Measurements from ENCODE around the gene G6PC1. TPM values are rescaled to one million over a fixed set of nuclear protein-coding genes. Genes with fewer than 3 reads are reported as not detected.
"Not testable (repeated sequence)": the region's sequence is repeated elsewhere in the genome, so short reads cannot be mapped to it uniquely, and the experiment has no call there.

G6PC1 gene
- total RNA-seq, 1 experiment from 2014 or later: 0.08 TPM

- H3K27me3 ChIP-seq (ENCODE audit: control insufficient read depth, insufficient read depth, low read length): no peaks in the 10 kb centered on the region
- in situ Hi-C loops (cut with HindIII; ENCODE audit: low pct_unique_long_range_greater_than_20kb, low sequenced_read_pairs) (no loop called here), intact Hi-C loops (cut with micrococcal nuclease; ENCODE audit: unreplicated experiment) (no loop called here)
- H3K27ac ChIP-seq (ENCODE audit: low read length): no peak overlapping the region
- ChIA-PET POLR2A (no interaction called here), CTCF (no interaction called here)
- ATAC-seq (no peak), DNase-seq (ENCODE audit: low read depth, low spot score) (no peak)
- H3K9me3 ChIP-seq (ENCODE audit: control insufficient read depth, insufficient read depth, low read depth, low read length): no peaks in the 10 kb centered on the region
- TF ChIP-seq SIN3A (IDR thresholded peaks at IDR 0.05; ENCODE audit: borderline replicate concordance, insufficient read depth, low read depth, low read length) (no peak), POLR2AphosphoS5 (IDR thresholded peaks at IDR 0.05; ENCODE audit: low read depth, low read length) (no peak), REST (IDR thresholded peaks at IDR 0.05; ENCODE audit: insufficient read depth in 1 of 2, low read depth in 2 of 2, low read length in 1 of 2) (no peak), TCF7L2 (IDR thresholded peaks at IDR 0.05; ENCODE audit: low read depth, low read length) (no peak), CTCF (IDR thresholded peaks at IDR 0.05) (no peak)
- H3K4me1 ChIP-seq (ENCODE audit: control insufficient read depth, insufficient read depth, low read length): no peaks in the 10 kb centered on the region
- no TSS peak for BruUV-seq (replicated peaks)
- H3K4me3 ChIP-seq (ENCODE audit: low read depth in 2 of 2, low read length in 2 of 2): no peak overlapping the region
- H3K36me3 ChIP-seq (ENCODE audit: control insufficient read depth, insufficient read depth, low read length): no peaks in the 10 kb centered on the region
These were observed 27.3 kb upstream of the G6PC1 start for GRCh38 chr17:42873315-42873714.

- ATAC-seq; H3K27me3 ChIP-seq (ENCODE audit: control insufficient read depth, insufficient read depth, low read length); DNase-seq (ENCODE audit: low read depth, low spot score); H3K27ac ChIP-seq (ENCODE audit: low read length); H3K9me3 ChIP-seq (ENCODE audit: control insufficient read depth, insufficient read depth, low read depth, low read length); CTCF ChIA-PET; intact Hi-C loops (cut with micrococcal nuclease; ENCODE audit: unreplicated experiment); in situ Hi-C loops (cut with HindIII; ENCODE audit: low pct_unique_long_range_greater_than_20kb, low sequenced_read_pairs); H3K4me3 ChIP-seq (ENCODE audit: low read depth in 2 of 2, low read length in 2 of 2); BruUV-seq (replicated peaks); H3K4me1 ChIP-seq (ENCODE audit: control insufficient read depth, insufficient read depth, low read length); H3K36me3 ChIP-seq (ENCODE audit: control insufficient read depth, insufficient read depth, low read length): not testable (repeated sequence)
- POLR2A ChIA-PET: interaction anchor here (0.6 kb wide), 1 partner anchor 31 kb away, joined by 6 read pairs; no protein-coding TSS in a partner anchor
These were observed 26.5 kb upstream of the G6PC1 start for GRCh38 chr17:42873932-42874695.

GRCh38 chr17:42877037-42877436 is 23.6 kb upstream of the G6PC1 start:
- DNase-seq (ENCODE audit: low read depth, low spot score) (no peak), ATAC-seq (no peak)
- intact Hi-C loops (cut with micrococcal nuclease; ENCODE audit: unreplicated experiment) (no loop called here), in situ Hi-C loops (cut with HindIII; ENCODE audit: low pct_unique_long_range_greater_than_20kb, low sequenced_read_pairs) (no loop called here)
- no peak overlapping the region for H3K4me3 ChIP-seq (ENCODE audit: low read depth in 2 of 2, low read length in 2 of 2)
- no TSS peak for BruUV-seq (replicated peaks)
- no peaks in the 10 kb centered on the region for H3K36me3 ChIP-seq (ENCODE audit: control insufficient read depth, insufficient read depth, low read length)
- ChIA-PET CTCF (no interaction called here), POLR2A (no interaction called here)
- no peaks in the 10 kb centered on the region for H3K4me1 ChIP-seq (ENCODE audit: control insufficient read depth, insufficient read depth, low read length)
- H3K27me3 ChIP-seq (ENCODE audit: control insufficient read depth, insufficient read depth, low read length): no peaks in the 10 kb centered on the region
- no peaks in the 10 kb centered on the region for H3K9me3 ChIP-seq (ENCODE audit: control insufficient read depth, insufficient read depth, low read depth, low read length)
- H3K27ac ChIP-seq (ENCODE audit: low read length): no peak overlapping the region
- no peak for TF ChIP-seq SIN3A (IDR thresholded peaks at IDR 0.05; ENCODE audit: borderline replicate concordance, insufficient read depth, low read depth, low read length)
- TF ChIP-seq REST (IDR thresholded peaks at IDR 0.05; ENCODE audit: insufficient read depth in 1 of 2, low read depth in 2 of 2, low read length in 1 of 2): no peak
- no peak for TF ChIP-seq POLR2AphosphoS5 (IDR thresholded peaks at IDR 0.05; ENCODE audit: low read depth, low read length)
- no peak for TF ChIP-seq CTCF (IDR thresholded peaks at IDR 0.05)
- TF ChIP-seq TCF7L2 (IDR thresholded peaks at IDR 0.05; ENCODE audit: low read depth, low read length): no peak

Measured in Panc1 (cell line).